Vagina (tissue), 2 donors: ENCODE measurements around the gene PDK4. TPM values are rescaled to one million over a fixed set of nuclear protein-coding genes. Genes with fewer than 3 reads are reported as not detected.
"Not testable (repeated sequence)": the region's sequence is repeated elsewhere in the genome, so short reads cannot be mapped to it uniquely, and the experiment has no call there.

ENCODE experiments used
- DNase-seq, 2 donors: peaks; one replicate each; pipeline ENCODE4 v3.0.0-alpha.2; 2017; ENCODE audit errors: extremely low spot score in 2 of 2
- H3K27ac ChIP-seq: fragments of 200-600 bp; sonication (generic); one replicate; pipeline ENCODE4 v1.5.1; 2019
- H3K27me3 ChIP-seq: fragments of 200-600 bp; sonication (generic); one replicate; pipeline ENCODE4 v1.5.1; 2019
- H3K36me3 ChIP-seq, 2 donors: fragments of 200-600 bp; sonication (generic); one replicate each; pipeline ENCODE4 v1.5.1; 2017 to 2019
- H3K4me1 ChIP-seq: fragments of 200-600 bp; sonication (generic); one replicate; pipeline ENCODE4 v1.5.1; 2019
- H3K4me3 ChIP-seq, 2 donors: fragments of 200-600 bp; sonication (generic); 1 replicate in 1 of 2; 2 replicates in 1 of 2; pipeline ENCODE4 v1.5.1; 2016 to 2019
- H3K9me3 ChIP-seq: fragments of 200-600 bp; sonication (generic); one replicate; pipeline ENCODE4 v1.5.1; 2019
- CTCF ChIP-seq, 3 experiments: fragments of 450-650 bp in 2 of 3; fragments of 200-600 bp in 1 of 3; sonication (generic) in 1 of 3; IDR thresholded peaks; one replicate each; pipeline ENCODE4 v1.5.1; 2017 to 2019; ENCODE audit warnings: antibody characterized with exemption in 3 of 3, mild to moderate bottlenecking in 2 of 3, moderate library complexity in 2 of 3
- POLR2A ChIP-seq, 2 donors: fragments of 450-650 bp; IDR thresholded peaks; one replicate each; pipeline ENCODE4 v1.6.1; 2017; ENCODE audit warnings: antibody characterized with exemption in 2 of 2, mild to moderate bottlenecking in 2 of 2, moderate library complexity in 2 of 2
- POLR2AphosphoS5 ChIP-seq, 2 donors: sonication (generic); formaldehyde crosslinking; IDR thresholded peaks; one replicate each; pipeline ENCODE4 v1.9.0; 2017; ENCODE audit warnings: antibody characterized with exemption in 2 of 2, mild to moderate bottlenecking in 2 of 2, low read depth in 1 of 2; ENCODE audit not compliant: insufficient read depth in 1 of 2
- intact Hi-C: fragments of 100-400 bp; cut with DNase I; formaldehyde crosslinking; loops from one replicate; pipeline ENCODE4 v1.15.1; 2023
- total RNA-seq: library from RNA; depleted of rRNA; stranded (reverse); fragments of >200 nt; gene quantifications from one replicate; pipeline ENCODE4 v1.2.3, GENCODE V29; 2016

PDK4 gene
- total RNA-seq, 1 donor from 2014 or later = 399 TPM

DNA sequence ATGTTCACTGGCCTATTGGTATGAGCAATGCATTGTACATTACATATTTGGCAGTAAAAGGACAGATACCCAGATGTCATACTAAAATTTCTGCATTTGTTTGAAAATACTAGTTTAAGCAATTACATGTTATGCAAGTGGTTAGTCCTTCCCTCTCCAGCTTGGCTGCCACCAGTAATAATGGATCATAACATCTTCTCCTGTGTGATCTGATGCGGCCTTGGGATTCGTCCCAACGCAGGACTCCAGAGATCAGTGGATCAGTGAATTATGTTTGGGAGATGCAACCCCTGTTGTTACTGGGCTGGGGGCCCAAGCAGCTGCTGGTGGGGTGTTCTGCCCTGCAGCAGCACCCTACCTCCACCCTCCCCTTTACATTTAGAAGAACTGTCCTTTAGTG is 11.2 kb upstream of the PDK4 start:
- H3K27me3 ChIP-seq = no peaks in the 10 kb centered on the region
- H3K4me1 ChIP-seq = peaks cover 34% of the 10 kb centered on the region
- no peak for TF ChIP-seq CTCF (IDR thresholded peaks at IDR 0.05)
- no peak for TF ChIP-seq POLR2AphosphoS5 (IDR thresholded peaks at IDR 0.05; ENCODE audit: insufficient read depth in 1 of 2, low read depth in 1 of 2)
- no peak overlapping the region for H3K4me3 ChIP-seq
- H3K9me3 ChIP-seq = no peaks in the 10 kb centered on the region
- H3K27ac ChIP-seq = peak overlapping the region; percentile 92
- intact Hi-C loops = loop anchor here (5.0 kb wide), 1 partner anchor 60 kb away; no protein-coding TSS in a partner anchor
- no peaks in the 10 kb centered on the region for H3K36me3 ChIP-seq
- DNase-seq = no peak

GRCh38 chr7:95605275-95605674 is 9.0 kb upstream of the PDK4 start:
- H3K27ac ChIP-seq = no peak overlapping the region

DNA sequence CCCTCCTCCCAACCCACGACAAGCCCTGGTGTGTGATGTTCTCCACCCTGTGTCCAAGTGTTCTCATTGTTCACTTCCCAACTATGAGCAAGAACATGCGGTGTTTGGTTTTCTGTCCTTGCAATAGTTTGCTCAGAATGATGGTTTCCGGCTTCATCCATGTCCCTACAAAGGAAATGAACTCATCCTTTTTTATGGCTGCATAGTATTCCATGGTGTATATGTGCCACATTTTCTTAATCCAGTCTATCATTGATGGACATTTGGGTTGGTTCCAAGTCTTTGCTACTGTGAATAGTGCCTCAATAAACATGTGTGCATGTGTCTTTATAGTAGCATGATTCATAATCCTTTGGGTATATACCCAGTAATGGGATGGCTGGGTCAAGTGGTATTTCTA is 8.5 kb upstream of the PDK4 start:
- H3K27me3 ChIP-seq, H3K4me3 ChIP-seq, H3K9me3 ChIP-seq, H3K36me3 ChIP-seq, H3K27ac ChIP-seq, DNase-seq: not testable (repeated sequence)
- intact Hi-C loops = loop anchor here (5.0 kb wide), 1 partner anchor 58 kb away; no protein-coding TSS in a partner anchor
- H3K4me1 ChIP-seq = peaks cover 21% of the 10 kb centered on the region

More at GRCh38 chr7:95605275-95605674, 9.0 kb upstream of the PDK4 start:
- H3K36me3 ChIP-seq = no peaks in the 10 kb centered on the region
- H3K4me3 ChIP-seq = no peak overlapping the region
- peaks cover 25% of the 10 kb centered on the region for H3K4me1 ChIP-seq
- H3K9me3 ChIP-seq = no peaks in the 10 kb centered on the region
- no peak for TF ChIP-seq CTCF (IDR thresholded peaks at IDR 0.05)
- no peak for TF ChIP-seq POLR2A (IDR thresholded peaks at IDR 0.05)
- no peak for TF ChIP-seq POLR2AphosphoS5 (IDR thresholded peaks at IDR 0.05; ENCODE audit: insufficient read depth in 1 of 2, low read depth in 1 of 2)
- DNase-seq = no peak
- intact Hi-C loops = loop anchor here (5.0 kb wide), 1 partner anchor 58 kb away; no protein-coding TSS in a partner anchor
- H3K27me3 ChIP-seq = no peaks in the 10 kb centered on the region

- H3K27ac ChIP-seq, H3K9me3 ChIP-seq, intact Hi-C loops, H3K27me3 ChIP-seq, H3K4me3 ChIP-seq, DNase-seq, H3K36me3 ChIP-seq: not testable (repeated sequence)
- peaks cover 18% of the 10 kb centered on the region for H3K4me1 ChIP-seq
Observed at GRCh38 chr7:95604397-95604796, 8.1 kb upstream of the PDK4 start.

- intact Hi-C loops = no loop called here
- no peak for DNase-seq
- TF ChIP-seq POLR2AphosphoS5 (IDR thresholded peaks at IDR 0.05; ENCODE audit: insufficient read depth in 1 of 2, low read depth in 1 of 2) = no peak
- no peak for TF ChIP-seq CTCF (IDR thresholded peaks at IDR 0.05)
- no peak for TF ChIP-seq POLR2A (IDR thresholded peaks at IDR 0.05)
Observed at GRCh38 chr7:95602421-95602820, 6.1 kb upstream of the PDK4 start.

GRCh38 chr7:95601316-95601715 is 5.0 kb upstream of the PDK4 start:
- H3K27ac ChIP-seq = no peak overlapping the region
- H3K4me1 ChIP-seq = peaks cover 5% of the 10 kb centered on the region
- H3K36me3 ChIP-seq = no peaks in the 10 kb centered on the region
- no peaks in the 10 kb centered on the region for H3K27me3 ChIP-seq
- intact Hi-C loops = no loop called here
- no peak for DNase-seq
- TF ChIP-seq POLR2AphosphoS5 (IDR thresholded peaks at IDR 0.05; ENCODE audit: insufficient read depth in 1 of 2, low read depth in 1 of 2) = no peak
- TF ChIP-seq POLR2A (IDR thresholded peaks at IDR 0.05) = no peak
- no peak for TF ChIP-seq CTCF (IDR thresholded peaks at IDR 0.05)
- H3K9me3 ChIP-seq = no peaks in the 10 kb centered on the region
- no peak overlapping the region for H3K4me3 ChIP-seq

More at GRCh38 chr7:95602421-95602820, 6.1 kb upstream of the PDK4 start:
- Histone ChIP-seq H3K27me3 (no peaks in the 10 kb centered on the region), H3K36me3 (no peaks in the 10 kb centered on the region), H3K4me3 (no peak overlapping the region), H3K27ac (peak overlapping the region; percentile 5), H3K4me1 (peaks cover 9% of the 10 kb centered on the region), H3K9me3 (no peaks in the 10 kb centered on the region)
